Esophagus muscularis mucosa (tissue), 4 donors: ENCODE results near the gene GRID1. TPM values are rescaled to one million over a fixed set of nuclear protein-coding genes. Genes with fewer than 3 reads are reported as not detected.

Experiments used
- DNase-seq: peaks from one replicate; pipeline ENCODE4 v3.0.0-alpha.2; 2017; ENCODE audit errors: extremely low spot score
- H3K27ac ChIP-seq, 4 donors: fragments of 200-600 bp; sonication (generic); replicated peaks in 1 of 4; 1 replicate in 3 of 4; 2 replicates in 1 of 4; pipeline ENCODE4 v1.5.1; 2016 to 2019; ENCODE audit warnings: mild to moderate bottlenecking in 1 of 4
- H3K27me3 ChIP-seq, 4 donors: fragments of 200-600 bp; sonication (generic); one replicate each; pipeline versions ENCODE4 v1.5.1 to v1.6.0; 2016 to 2019
- H3K36me3 ChIP-seq, 4 donors: fragments of 200-600 bp; sonication (generic); one replicate each; pipeline ENCODE4 v1.5.1; 2016 to 2019
- H3K4me1 ChIP-seq, 4 donors: fragments of 200-600 bp; sonication (generic); one replicate each; pipeline ENCODE4 v1.5.1; 2016 to 2019
- H3K4me3 ChIP-seq, 4 donors: fragments of 200-600 bp; sonication (generic); 1 replicate in 2 of 4; 2 replicates in 2 of 4; pipeline ENCODE4 v1.5.1; 2016 to 2019; ENCODE audit warnings: mild to moderate bottlenecking in 4 of 4, moderate library complexity in 1 of 4
- H3K9me3 ChIP-seq, 4 donors: fragments of 200-600 bp; sonication (generic); 1 replicate in 3 of 4; 2 replicates in 1 of 4; pipeline ENCODE4 v1.5.1; 2016 to 2019
- CTCF ChIP-seq, 3 experiments: fragments of 200-600 bp in 2 of 3; fragments of 450-650 bp in 1 of 3; sonication (generic) in 2 of 3; IDR thresholded peaks; one replicate each; pipeline ENCODE4 v1.5.1; 2017 to 2019; ENCODE audit warnings: antibody characterized with exemption in 3 of 3, mild to moderate bottlenecking in 2 of 3, moderate library complexity in 1 of 3
- EP300 ChIP-seq: sonication (generic); formaldehyde crosslinking; IDR thresholded peaks from one replicate; pipeline ENCODE4 v1.6.1; 2017; ENCODE audit warnings: antibody characterized with exemption
- POLR2A ChIP-seq: fragments of 450-650 bp; IDR thresholded peaks from one replicate; pipeline ENCODE4 v1.6.1; 2017; ENCODE audit warnings: antibody characterized with exemption, moderate library complexity, mild to moderate bottlenecking, low read depth
- POLR2AphosphoS5 ChIP-seq, 2 donors: sonication (generic); formaldehyde crosslinking; IDR thresholded peaks; one replicate each; pipeline ENCODE4 v1.6.1; 2017; ENCODE audit warnings: antibody characterized with exemption in 2 of 2
- WGBS: methylation state at CpG from one replicate; pipeline ENCODE4 v1.1.5; 2018; 5-methylcytosine and 5-hydroxymethylcytosine counted together
- intact Hi-C: fragments of 100-400 bp; cut with DNase I; formaldehyde crosslinking; loops from one replicate; pipeline ENCODE4 v1.15.1; 2023
- total RNA-seq, 4 donors: library from RNA; depleted of rRNA; stranded (reverse); fragments of >200 nt; gene quantifications; one replicate each; pipeline versions ENCODE4 v1.1.0 to v1.2.1, GENCODE V29; 2016

The GRID1 gene
- total RNA-seq, 4 donors from 2014 or later, result under 0.01 to 1.3 (median 1.1) TPM

GRCh38 chr10:86130737-86131475 is 235.7 kb downstream of the GRID1 start:
- Histone ChIP-seq H3K27me3 (peaks cover 0 to 6% (median 0%) of the 10 kb centered on the region in 4 donors), H3K9me3 (peaks cover 0 to 4% (median 0%) of the 10 kb centered on the region in 4 donors), H3K4me3 (no peak overlapping the region), H3K4me1 (no peaks in the 10 kb centered on the region), H3K36me3 (no peaks in the 10 kb centered on the region), H3K27ac (no peak overlapping the region)
- no peak for TF ChIP-seq POLR2AphosphoS5 (IDR thresholded peaks at IDR 0.05)
- TF ChIP-seq POLR2A, result no peak
- TF ChIP-seq EP300, result no peak
- no peak for TF ChIP-seq CTCF (IDR thresholded peaks at IDR 0.05)
- DNase-seq, result no peak
- WGBS, result 93% methylated on average over 17 of the region's 18 CpGs
- intact Hi-C loops, result no loop called here

- H3K4me3 ChIP-seq, result no peak overlapping the region
- no peak for DNase-seq
- H3K27me3 ChIP-seq, result peaks cover 0 to 6% (median 0%) of the 10 kb centered on the region in 4 donors
- no peaks in the 10 kb centered on the region for H3K36me3 ChIP-seq
- no peaks in the 10 kb centered on the region for H3K4me1 ChIP-seq
- H3K9me3 ChIP-seq, result peaks cover 0 to 4% (median 0%) of the 10 kb centered on the region in 4 donors
- TF ChIP-seq EP300 (no peak), POLR2A (no peak), CTCF (IDR thresholded peaks at IDR 0.05) (no peak), POLR2AphosphoS5 (IDR thresholded peaks at IDR 0.05) (no peak)
- intact Hi-C loops, result no loop called here
- H3K27ac ChIP-seq, result no peak overlapping the region
These were observed 236.6 kb downstream of the GRID1 start for GRCh38 chr10:86130041-86130440.

GRCh38 chr10:86128360-86128759 is 238.2 kb downstream of the GRID1 start:
- WGBS, result 86% methylated on average over 5 of the region's 5 CpGs
- Histone ChIP-seq H3K27ac (no peak overlapping the region), H3K27me3 (peaks cover 0 to 6% (median 0%) of the 10 kb centered on the region in 4 donors), H3K36me3 (no peaks in the 10 kb centered on the region), H3K9me3 (peaks cover 0 to 4% (median 0%) of the 10 kb centered on the region in 4 donors), H3K4me1 (no peaks in the 10 kb centered on the region), H3K4me3 (no peak overlapping the region)
- TF ChIP-seq CTCF (IDR thresholded peaks at IDR 0.05) (no peak), POLR2A (no peak), EP300 (no peak), POLR2AphosphoS5 (IDR thresholded peaks at IDR 0.05) (no peak)
- intact Hi-C loops, result no loop called here
- no peak for DNase-seq

- Histone ChIP-seq H3K9me3 (peaks cover 0 to 4% (median 0%) of the 10 kb centered on the region in 4 donors), H3K36me3 (no peaks in the 10 kb centered on the region), H3K4me3 (no peak overlapping the region), H3K27me3 (peaks cover 0 to 6% (median 0%) of the 10 kb centered on the region in 4 donors), H3K27ac (no peak overlapping the region), H3K4me1 (no peaks in the 10 kb centered on the region)
- TF ChIP-seq CTCF (IDR thresholded peaks at IDR 0.05) (no peak), POLR2A (no peak), POLR2AphosphoS5 (IDR thresholded peaks at IDR 0.05) (no peak), EP300 (no peak)
- 66% methylated on average over 6 of the region's 8 CpGs for WGBS
- no peak for DNase-seq
- intact Hi-C loops, result no loop called here
These were observed 239.2 kb downstream of the GRID1 start for GRCh38 chr10:86127274-86127819.
